Fibroblast of skin of left quadriceps (primary cell): ENCODE results near the gene STX5.
"Not testable (repeated sequence)": the region's sequence is repeated elsewhere in the genome, so short reads cannot be mapped to it uniquely, and the experiment has no call there.

Source experiments
- DNase-seq, 2 experiments: peaks; one replicate each; pipeline ENCODE4 v3.0.0-alpha.2; 2013; ENCODE audit warnings: low read depth in 2 of 2

Gene STX5

GRCh38 chr11:62786318-62787004, 45.4 kb downstream of the STX5 start:
- peak in 1 of 2 experiments; percentile 44 for DNase-seq

- no peak for DNase-seq
Measured at GRCh38 chr11:62782753-62783152, 49.1 kb downstream of the STX5 start.

GRCh38 chr11:62778441-62778840, 53.4 kb downstream of the STX5 start:
- DNase-seq = no peak

DNA sequence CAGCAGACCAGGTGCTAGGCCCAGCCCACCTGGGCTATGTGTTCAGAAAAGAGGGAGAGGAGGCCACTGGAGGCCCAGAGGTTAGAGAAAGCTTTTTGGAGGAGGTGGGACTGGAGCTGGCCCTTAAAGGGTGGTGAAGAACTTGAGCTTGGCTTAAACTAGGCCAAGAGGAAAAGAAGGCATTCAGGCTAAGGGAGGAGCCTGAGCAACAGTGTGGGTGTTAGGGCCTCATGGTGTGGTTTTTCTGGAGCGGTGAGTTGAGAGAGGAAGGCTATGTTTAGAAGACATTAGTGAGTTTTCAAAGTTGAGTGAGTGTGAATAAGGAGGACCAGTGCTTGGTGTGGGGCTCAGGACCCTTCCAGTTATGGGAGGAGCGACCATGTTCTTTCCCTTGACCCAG, 54.5 kb downstream of the STX5 start:
- no peak for DNase-seq

DNA sequence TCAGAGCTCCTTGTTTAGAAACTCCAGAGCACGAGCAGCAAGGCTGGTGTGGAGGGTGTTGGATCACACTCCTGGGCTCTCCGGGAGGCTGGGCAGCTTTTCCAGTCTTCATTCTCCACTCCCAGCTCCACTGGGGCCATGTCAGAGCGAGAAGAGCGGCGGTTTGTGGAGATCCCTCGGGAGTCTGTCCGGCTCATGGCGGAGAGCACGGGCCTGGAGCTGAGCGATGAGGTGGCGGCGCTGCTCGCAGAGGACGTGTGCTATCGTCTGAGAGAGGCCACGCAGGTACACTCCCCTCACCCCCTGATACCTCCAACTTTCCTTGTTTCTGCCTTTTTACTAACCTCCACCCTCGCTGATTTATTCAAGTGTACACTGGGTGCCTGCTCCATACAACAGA, 56.2 kb downstream of the STX5 start:
- no peak for DNase-seq

DNA sequence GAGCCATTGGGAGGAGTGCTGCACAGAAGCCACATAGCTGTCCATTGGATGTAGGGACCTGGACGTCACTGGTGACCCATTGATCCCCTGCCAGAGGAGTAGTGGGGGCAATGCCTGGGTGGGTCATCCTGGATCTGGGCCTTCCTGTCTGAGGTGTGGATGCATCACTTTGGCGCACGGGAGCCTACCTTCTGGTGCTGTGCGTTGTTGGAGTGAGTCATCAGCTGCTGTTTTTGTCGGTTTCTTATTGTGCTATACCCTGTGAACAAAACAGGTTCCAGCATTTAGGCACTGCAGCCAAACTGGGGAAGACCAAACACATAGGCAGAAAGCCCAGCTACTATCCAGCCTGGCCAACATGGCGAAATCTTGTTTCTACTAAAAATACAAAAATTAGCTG, 57.4 kb downstream of the STX5 start:
- no peak for DNase-seq

DNA sequence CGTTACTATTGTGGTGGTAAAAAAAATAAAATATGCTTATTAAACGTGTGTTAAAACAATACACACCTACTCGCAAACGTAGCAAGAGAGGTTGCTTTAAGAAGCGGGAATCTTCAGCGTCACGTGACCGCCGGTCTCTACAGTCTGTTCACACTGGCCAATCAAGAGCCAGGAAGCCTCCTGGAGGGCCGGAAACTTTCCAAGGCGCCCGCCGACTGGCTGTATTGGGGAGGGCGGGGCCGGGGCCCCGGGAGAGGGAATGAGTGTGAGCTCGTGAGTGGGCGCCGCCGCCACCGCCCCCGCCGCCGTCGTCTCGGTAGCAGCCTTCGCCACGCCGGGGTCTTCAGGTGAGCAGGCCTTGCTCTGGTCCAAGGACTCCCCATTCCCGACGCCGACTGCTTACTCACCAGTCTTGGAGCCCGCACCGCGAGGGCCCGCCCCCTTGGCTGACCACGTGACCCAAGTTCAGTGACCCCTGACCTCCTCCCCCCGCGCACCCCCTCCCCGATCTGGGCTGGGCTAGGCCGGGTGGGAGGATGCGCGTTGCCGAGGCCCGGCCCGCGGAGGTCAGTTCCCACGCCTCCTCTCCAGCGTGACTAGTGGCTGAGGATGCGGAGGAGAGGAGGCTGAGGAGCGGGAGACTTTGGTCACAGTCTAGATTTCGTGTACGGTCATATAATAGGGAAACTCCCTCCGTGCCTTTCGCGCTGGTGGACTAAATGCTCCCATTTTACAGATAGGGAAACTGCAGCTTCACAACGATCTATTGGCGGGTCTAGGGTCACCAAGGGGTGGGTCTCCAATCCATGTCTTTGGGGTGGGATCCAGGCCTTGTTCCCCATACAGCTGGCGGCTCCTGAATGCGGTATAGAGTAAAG, 60.5 kb downstream of the STX5 start, which contains the start of gene TAF6L:
TSS of gene TAF6L (plus strand) at position 253 of the 878 bp plus-strand sequence. CDS start 4,388 bp downstream, outside the sequence.
- peak; percentile 92 to 93 for DNase-seq

DNA sequence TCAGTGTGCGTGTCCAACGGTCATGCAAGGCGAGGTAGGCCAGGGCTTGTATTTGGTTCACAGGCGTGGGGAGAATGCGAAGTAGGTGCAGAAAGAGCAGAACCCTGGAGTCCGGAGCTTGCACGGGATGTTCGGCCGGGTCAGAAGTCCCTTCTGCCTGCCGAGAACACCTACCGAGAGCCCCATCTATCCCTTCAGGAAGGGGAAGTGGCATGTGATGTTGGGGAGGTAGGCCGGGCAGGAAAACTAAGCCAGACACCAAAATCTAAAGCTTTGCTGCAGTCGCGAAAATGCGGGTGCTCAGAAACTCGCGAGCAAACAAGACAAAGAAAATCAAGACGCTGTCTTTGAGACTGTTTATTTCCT, 61.1 kb downstream of the STX5 start:
- no peak for DNase-seq

DNA sequence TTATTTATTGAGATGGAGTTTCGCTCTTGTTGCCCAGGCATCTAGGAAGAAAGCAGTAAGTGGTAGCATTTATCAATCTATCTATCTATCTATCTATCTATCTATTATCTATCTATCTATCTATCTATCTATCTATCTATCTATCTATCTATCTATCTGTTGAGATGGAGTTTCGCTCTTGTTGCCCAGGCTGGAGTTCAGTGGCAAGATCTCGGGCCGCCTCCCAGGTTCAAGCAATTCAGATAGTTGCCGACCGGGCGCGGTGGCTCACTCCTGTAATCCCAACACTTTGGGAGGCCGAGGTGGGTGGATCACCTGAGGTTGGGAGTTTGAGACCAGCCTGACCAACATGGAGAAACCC, 71.0 kb downstream of the STX5 start:
- not testable (repeated sequence) for DNase-seq

DNA sequence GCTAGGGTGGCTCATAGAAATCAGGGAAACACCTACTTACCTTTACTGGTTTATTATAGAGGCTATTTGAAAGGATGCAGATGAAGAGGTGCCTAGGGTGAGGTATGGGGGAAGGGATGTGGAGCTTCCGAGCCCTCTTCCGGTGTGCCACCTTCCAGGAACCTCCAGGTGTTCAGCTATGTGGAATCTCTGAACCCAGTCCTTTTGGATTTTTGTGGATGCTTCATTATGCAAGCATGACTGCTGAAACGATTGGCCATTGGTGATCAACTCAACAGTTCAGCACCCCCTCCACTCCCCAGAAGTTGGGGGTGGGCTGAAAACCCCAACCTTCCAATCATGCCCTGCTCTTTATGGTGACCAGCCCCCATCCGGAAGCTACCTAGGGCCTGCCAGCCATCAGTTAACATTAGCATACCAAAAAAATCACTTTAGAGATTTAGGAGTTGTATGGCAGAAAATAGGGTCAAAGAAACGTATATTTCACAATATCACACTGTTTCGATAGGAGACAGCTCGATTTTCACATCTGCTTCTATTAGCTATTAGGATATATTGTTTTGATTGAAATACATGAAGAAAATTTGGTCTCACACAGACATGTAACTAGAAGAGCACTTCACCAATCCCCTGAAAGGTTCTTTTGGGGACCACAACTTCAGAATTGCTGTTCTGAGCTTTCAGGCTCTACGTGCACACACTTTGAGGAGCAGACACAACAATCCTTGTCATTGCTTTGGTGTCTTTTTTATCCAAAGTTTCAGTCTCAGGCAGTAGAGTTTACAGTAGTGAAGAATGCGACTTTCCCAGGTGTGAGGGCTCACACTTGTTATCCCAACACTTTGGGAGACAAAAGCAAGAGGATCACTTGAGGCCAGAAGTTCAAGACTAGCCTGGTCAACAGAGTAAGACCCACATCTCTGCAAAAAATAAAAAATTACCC, 73.7 kb downstream of the STX5 start:
- no peak for DNase-seq
